ENCODE results near the gene DDX6.
"Not testable (repeated sequence)": the region's sequence is repeated elsewhere in the genome, so short reads cannot be mapped to it uniquely, and the experiment has no call there.

Gene DDX6

DNA sequence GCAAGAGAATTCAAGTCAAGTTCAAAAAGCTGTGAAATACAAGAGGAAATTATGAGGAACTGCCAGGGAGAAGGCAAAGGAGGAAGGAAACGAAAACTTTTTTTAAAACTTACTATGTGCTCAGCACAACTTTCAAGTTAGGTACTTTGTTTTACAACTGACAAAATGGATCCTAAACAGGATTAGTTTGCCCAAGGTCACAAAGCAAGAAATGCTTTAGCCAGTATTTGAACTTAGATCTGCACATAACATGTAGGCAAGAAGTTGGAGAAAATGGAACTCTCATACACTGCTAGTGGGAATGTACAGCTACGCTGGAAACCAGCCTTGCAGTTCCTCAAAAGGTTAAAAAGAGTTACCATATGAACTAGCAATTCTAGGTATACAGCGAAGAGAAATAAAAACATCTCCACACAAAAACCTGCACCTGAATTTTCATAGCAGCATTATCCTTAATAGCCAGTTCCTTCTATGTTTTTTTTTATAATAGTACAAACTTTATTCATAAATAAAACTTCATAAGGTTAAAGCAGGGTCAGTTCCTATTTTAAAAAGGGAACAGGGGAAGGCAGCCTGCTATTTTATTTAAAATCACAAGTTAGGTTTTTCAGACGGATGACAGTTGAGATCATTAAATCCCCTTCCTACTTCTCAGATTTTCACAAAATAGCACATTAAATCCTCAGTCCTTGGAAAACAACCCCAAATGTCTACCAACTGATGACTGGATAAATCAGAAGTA is 19.2 kb downstream of the DDX6 start:
- H3K9ac ChIP-seq (ENCODE audit: low read length), result no peak overlapping the region
- H3K27me3 ChIP-seq (ENCODE audit: low read length), result no peaks in the 10 kb centered on the region
- H3K36me3 ChIP-seq (ENCODE audit: low read length), result peaks cover 56% of the 10 kb centered on the region
- H3K27ac ChIP-seq (ENCODE audit: low read depth, low read length), result no peak overlapping the region
- no peak for TF ChIP-seq EZH2phosphoT487 (conservative IDR thresholded peaks at IDR 0.05; ENCODE audit: low read length)
- TF ChIP-seq, protein P1, sequence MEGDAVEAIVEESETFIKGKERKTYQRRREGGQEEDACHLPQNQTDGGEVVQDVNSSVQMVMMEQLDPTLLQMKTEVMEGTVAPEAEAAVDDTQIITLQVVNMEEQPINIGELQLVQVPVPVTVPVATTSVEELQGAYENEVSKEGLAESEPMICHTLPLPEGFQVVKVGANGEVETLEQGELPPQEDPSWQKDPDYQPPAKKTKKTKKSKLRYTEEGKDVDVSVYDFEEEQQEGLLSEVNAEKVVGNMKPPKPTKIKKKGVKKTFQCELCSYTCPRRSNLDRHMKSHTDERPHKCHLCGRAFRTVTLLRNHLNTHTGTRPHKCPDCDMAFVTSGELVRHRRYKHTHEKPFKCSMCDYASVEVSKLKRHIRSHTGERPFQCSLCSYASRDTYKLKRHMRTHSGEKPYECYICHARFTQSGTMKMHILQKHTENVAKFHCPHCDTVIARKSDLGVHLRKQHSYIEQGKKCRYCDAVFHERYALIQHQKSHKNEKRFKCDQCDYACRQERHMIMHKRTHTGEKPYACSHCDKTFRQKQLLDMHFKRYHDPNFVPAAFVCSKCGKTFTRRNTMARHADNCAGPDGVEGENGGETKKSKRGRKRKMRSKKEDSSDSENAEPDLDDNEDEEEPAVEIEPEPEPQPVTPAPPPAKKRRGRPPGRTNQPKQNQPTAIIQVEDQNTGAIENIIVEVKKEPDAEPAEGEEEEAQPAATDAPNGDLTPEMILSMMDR (IDR thresholded peaks at IDR 0.05; ENCODE audit: insufficient read depth, low read length, poor library complexity, severe bottlenecking), result no peak
- peaks cover 5% of the 10 kb centered on the region; the same call in 1 of the 2 replicates for H3F3A ChIP-seq (ENCODE audit: insufficient read depth)
- H4K20me1 ChIP-seq (ENCODE audit: low read depth, low read length), result peaks cover 48% of the 10 kb centered on the region
- H3K9me2 ChIP-seq (replicated peaks; ENCODE audit: insufficient read depth, low read length), result no peaks in the 10 kb centered on the region
- H3K9me3 ChIP-seq (ENCODE audit: insufficient read depth, low read length), result no peaks in the 10 kb centered on the region
- H3K4me2 ChIP-seq (ENCODE audit: low read depth, low read length, poor library complexity, severe bottlenecking), result no peak overlapping the region
- H3K79me2 ChIP-seq (ENCODE audit: insufficient read depth, low read length), result peaks cover 99% of the 10 kb centered on the region
- no peak overlapping the region for H3K4me3 ChIP-seq (ENCODE audit: insufficient read depth, low read length, poor library complexity, severe bottlenecking)
- no peak overlapping the region for H2AFZ ChIP-seq (ENCODE audit: low read depth, low read length, severe bottlenecking)

GRCh38 chr11:118768690-118769089 is 22.3 kb downstream of the DDX6 start:
- Histone ChIP-seq H3K27ac (ENCODE audit: low read depth, low read length) (no peak overlapping the region), H2AFZ (ENCODE audit: low read depth, low read length, severe bottlenecking) (no peak overlapping the region), H4K20me1 (ENCODE audit: low read depth, low read length) (peaks cover 39% of the 10 kb centered on the region), H3K9me3 (ENCODE audit: insufficient read depth, low read length) (no peaks in the 10 kb centered on the region), H3K36me3 (ENCODE audit: low read length) (peaks cover 53% of the 10 kb centered on the region), H3F3A (ENCODE audit: insufficient read depth) (peaks cover 9% of the 10 kb centered on the region; the same call in 1 of the 2 replicates), H3K27me3 (ENCODE audit: low read length) (no peaks in the 10 kb centered on the region), H3K4me2 (ENCODE audit: low read depth, low read length, poor library complexity, severe bottlenecking) (no peak overlapping the region), H3K4me3 (ENCODE audit: insufficient read depth, low read length, poor library complexity, severe bottlenecking) (no peak overlapping the region), H3K79me2 (ENCODE audit: insufficient read depth, low read length) (peaks cover 81% of the 10 kb centered on the region), H3K9ac (ENCODE audit: low read length) (no peak overlapping the region), H3K9me2 (replicated peaks; ENCODE audit: insufficient read depth, low read length) (no peaks in the 10 kb centered on the region)
- TF ChIP-seq, protein P1 (IDR thresholded peaks at IDR 0.05; ENCODE audit: insufficient read depth, low read length, poor library complexity, severe bottlenecking), result no peak
- TF ChIP-seq EZH2phosphoT487 (conservative IDR thresholded peaks at IDR 0.05; ENCODE audit: low read length), result no peak

DNA sequence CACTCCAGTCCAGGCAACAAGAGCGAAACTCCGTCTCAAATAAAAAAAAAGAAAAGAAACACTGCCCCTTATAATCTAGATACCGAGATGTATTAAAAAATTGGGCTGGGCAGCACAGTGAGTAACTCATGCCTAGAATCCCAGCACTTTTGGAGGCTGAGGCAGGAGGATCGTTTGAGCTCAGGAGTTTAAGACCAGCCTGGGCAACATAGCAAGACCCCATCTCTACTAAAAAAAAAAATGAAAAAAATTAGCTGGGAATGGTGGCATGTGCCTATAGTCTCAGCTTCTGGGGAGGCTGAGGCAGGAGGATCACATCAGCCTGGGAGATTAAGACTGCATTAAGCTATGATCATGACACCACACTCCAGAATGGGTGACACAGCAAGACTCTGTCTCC is 24.9 kb downstream of the DDX6 start:
- Histone ChIP-seq H3K4me2 (ENCODE audit: low read depth, low read length, poor library complexity, severe bottlenecking) (no peak overlapping the region), H3K27me3 (ENCODE audit: low read length) (no peaks in the 10 kb centered on the region), H2AFZ (ENCODE audit: low read depth, low read length, severe bottlenecking) (no peak overlapping the region), H3K9ac (ENCODE audit: low read length) (no peak overlapping the region), H3K4me3 (ENCODE audit: insufficient read depth, low read length, poor library complexity, severe bottlenecking) (no peak overlapping the region), H3K36me3 (ENCODE audit: low read length) (peaks cover 56% of the 10 kb centered on the region), H4K20me1 (ENCODE audit: low read depth, low read length) (peaks cover 27% of the 10 kb centered on the region), H3F3A (ENCODE audit: insufficient read depth) (peaks cover 12% of the 10 kb centered on the region; the same call in 1 of the 2 replicates), H3K79me2 (ENCODE audit: insufficient read depth, low read length) (peaks cover 60% of the 10 kb centered on the region), H3K27ac (ENCODE audit: low read depth, low read length) (no peak overlapping the region), H3K9me2 (replicated peaks; ENCODE audit: insufficient read depth, low read length) (no peaks in the 10 kb centered on the region), H3K9me3 (ENCODE audit: insufficient read depth, low read length) (no peaks in the 10 kb centered on the region)
- TF ChIP-seq, protein P1 (IDR thresholded peaks at IDR 0.05; ENCODE audit: insufficient read depth, low read length, poor library complexity, severe bottlenecking), result no peak
- TF ChIP-seq EZH2phosphoT487 (conservative IDR thresholded peaks at IDR 0.05; ENCODE audit: low read length), result no peak

DNA sequence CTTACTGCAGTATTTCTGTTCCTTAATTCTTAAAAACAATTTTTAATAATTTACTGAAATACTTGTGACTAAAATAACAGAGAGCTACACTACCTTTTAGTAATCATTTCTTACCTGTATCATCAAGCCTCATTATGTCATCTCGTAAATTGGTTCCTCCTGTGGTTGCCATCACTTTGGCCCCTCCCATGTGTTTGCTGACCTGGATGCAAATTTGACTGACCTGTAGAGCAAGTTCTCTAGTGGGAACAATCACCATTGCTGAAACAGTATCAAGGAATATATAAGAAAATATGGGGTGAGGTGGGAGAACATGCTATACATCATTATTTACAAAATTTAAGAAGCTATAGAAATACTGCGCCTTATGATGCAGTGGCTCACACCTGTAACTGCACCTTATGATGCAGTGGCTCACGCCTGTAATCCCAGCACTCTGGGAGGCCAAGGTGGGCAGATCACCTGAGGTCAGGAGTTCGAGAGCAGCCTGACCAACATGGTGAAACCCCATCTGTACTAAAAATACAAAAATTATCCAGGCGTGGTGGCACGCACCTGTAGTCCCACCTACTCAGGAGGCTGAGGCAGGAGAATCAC is 25.8 kb downstream of the DDX6 start:
- H3K27ac ChIP-seq (ENCODE audit: low read depth, low read length), result not testable (repeated sequence)

More for the DNA sequence above, 25.8 kb downstream of the DDX6 start:
- peaks cover 22% of the 10 kb centered on the region for H4K20me1 ChIP-seq (ENCODE audit: low read depth, low read length)
- H3F3A ChIP-seq (ENCODE audit: insufficient read depth), result peaks cover 12% of the 10 kb centered on the region; the same call in 1 of the 2 replicates
- not testable (repeated sequence) for H2AFZ ChIP-seq (ENCODE audit: low read depth, low read length, severe bottlenecking); H3K9ac ChIP-seq (ENCODE audit: low read length); H3K9me3 ChIP-seq (ENCODE audit: insufficient read depth, low read length); H3K4me2 ChIP-seq (ENCODE audit: low read depth, low read length, poor library complexity, severe bottlenecking); H3K27me3 ChIP-seq (ENCODE audit: low read length); H3K9me2 ChIP-seq (replicated peaks; ENCODE audit: insufficient read depth, low read length); H3K4me3 ChIP-seq (ENCODE audit: insufficient read depth, low read length, poor library complexity, severe bottlenecking)
- peaks cover 58% of the 10 kb centered on the region for H3K36me3 ChIP-seq (ENCODE audit: low read length)
- peaks cover 52% of the 10 kb centered on the region for H3K79me2 ChIP-seq (ENCODE audit: insufficient read depth, low read length)
